HEK293 (cell line): ENCODE results near the gene JAK3.

Experiments used
- GLIS1 ChIP-seq: fragments of 450-650 bp; formaldehyde crosslinking; IDR thresholded peaks from 2 replicates; pipeline ENCODE4 v1.5.1; 2016; ENCODE audit warnings: missing biosample characterization, missing genetic modification characterization
- IKZF3 ChIP-seq: fragments of 450-650 bp; IDR thresholded peaks from 2 replicates; pipeline ENCODE4 v1.5.0; 2018; ENCODE audit warnings: missing biosample characterization, mild to moderate bottlenecking, missing genetic modification characterization, moderate library complexity
- KLF8 ChIP-seq: fragments of 450-650 bp; formaldehyde crosslinking; IDR thresholded peaks from 2 replicates; pipeline ENCODE4 v1.5.1; 2016; ENCODE audit warnings: missing biosample characterization, missing genetic modification characterization
- OSR2 ChIP-seq: fragments of 450-650 bp; formaldehyde crosslinking; IDR thresholded peaks from 2 replicates; pipeline ENCODE4 v1.5.1; 2016; ENCODE audit warnings: missing biosample characterization, missing genetic modification characterization
- PRDM1 ChIP-seq: fragments of 450-650 bp; formaldehyde crosslinking; IDR thresholded peaks from 2 replicates; pipeline ENCODE4; 2016; ENCODE audit warnings: missing biosample characterization, missing genetic modification characterization
- SCRT1 ChIP-seq: fragments of 450-650 bp; formaldehyde crosslinking; IDR thresholded peaks from 2 replicates; pipeline ENCODE4 v1.5.1; 2016; ENCODE audit warnings: missing biosample characterization, missing genetic modification characterization, borderline replicate concordance
- SP7 ChIP-seq: fragments of 450-650 bp; formaldehyde crosslinking; IDR thresholded peaks from 2 replicates; pipeline ENCODE4 v1.5.1; 2016; ENCODE audit warnings: missing biosample characterization, missing genetic modification characterization
- ZBTB1 ChIP-seq: fragments of 450-650 bp; formaldehyde crosslinking; IDR thresholded peaks from 2 replicates; pipeline ENCODE4 v1.5.1; 2016; ENCODE audit warnings: missing biosample characterization, missing genetic modification characterization
- ZFHX2 ChIP-seq: fragments of 450-650 bp; formaldehyde crosslinking; conservative IDR thresholded peaks from 2 replicates; pipeline ENCODE4 v1.5.1; 2016; ENCODE audit warnings: missing biosample characterization, missing genetic modification characterization
- ZFP3 ChIP-seq: fragments of 450-650 bp; formaldehyde crosslinking; IDR thresholded peaks from 2 replicates; pipeline ENCODE4 v1.5.1; 2016; ENCODE audit warnings: low read depth, missing biosample characterization, missing genetic modification characterization
- ZFP37 ChIP-seq: fragments of 450-650 bp; formaldehyde crosslinking; IDR thresholded peaks from 2 replicates; pipeline ENCODE4 v1.5.1; 2016; ENCODE audit warnings: missing biosample characterization, missing genetic modification characterization
- ZIC2 ChIP-seq: fragments of 450-650 bp; formaldehyde crosslinking; IDR thresholded peaks from 2 replicates; pipeline ENCODE4 v1.5.1; 2016; ENCODE audit warnings: missing biosample characterization, missing genetic modification characterization
- ZNF138 ChIP-seq: fragments of 450-650 bp; formaldehyde crosslinking; IDR thresholded peaks from 2 replicates; pipeline ENCODE4 v1.5.1; 2016; ENCODE audit warnings: missing biosample characterization, missing genetic modification characterization, borderline replicate concordance
- ZNF140 ChIP-seq: fragments of 450-650 bp; formaldehyde crosslinking; IDR thresholded peaks from 2 replicates; pipeline ENCODE4 v1.5.1; 2016; ENCODE audit warnings: missing biosample characterization, missing genetic modification characterization
- ZNF449 ChIP-seq: fragments of 450-650 bp; formaldehyde crosslinking; IDR thresholded peaks from 2 replicates; pipeline ENCODE4 v1.5.1; 2017; ENCODE audit warnings: missing biosample characterization, mild to moderate bottlenecking, missing genetic modification characterization, moderate library complexity
- ZNF501 ChIP-seq: fragments of 450-650 bp; formaldehyde crosslinking; IDR thresholded peaks from 2 replicates; pipeline ENCODE4 v1.5.1; 2016; ENCODE audit warnings: missing biosample characterization, missing genetic modification characterization
- ZNF513 ChIP-seq: fragments of 450-650 bp; IDR thresholded peaks from 2 replicates; pipeline ENCODE4 v1.5.1; 2018; ENCODE audit warnings: missing biosample characterization, missing genetic modification characterization
- ZNF529 ChIP-seq: fragments of 450-650 bp; formaldehyde crosslinking; IDR thresholded peaks from 2 replicates; pipeline ENCODE4 v1.5.1; 2017; ENCODE audit warnings: missing genetic modification characterization, missing biosample characterization; ENCODE audit not compliant: insufficient replicate concordance
- ZNF544 ChIP-seq: fragments of 450-650 bp; formaldehyde crosslinking; IDR thresholded peaks from 2 replicates; pipeline ENCODE4 v1.5.0; 2017; ENCODE audit warnings: missing biosample characterization, missing genetic modification characterization
- ZNF558 ChIP-seq: fragments of 450-650 bp; formaldehyde crosslinking; IDR thresholded peaks from 2 replicates; pipeline ENCODE4 v1.5.1; 2016; ENCODE audit warnings: missing biosample characterization, missing genetic modification characterization
- ZNF623 ChIP-seq: fragments of 450-650 bp; formaldehyde crosslinking; IDR thresholded peaks from 2 replicates; pipeline ENCODE4 v1.5.1; 2016; ENCODE audit warnings: missing biosample characterization, missing genetic modification characterization
- ZNF654 ChIP-seq: fragments of 450-650 bp; formaldehyde crosslinking; IDR thresholded peaks from 2 replicates; pipeline ENCODE4 v1.5.1; 2016; ENCODE audit warnings: low read depth, missing biosample characterization, missing genetic modification characterization
- ZNF658 ChIP-seq: fragments of 450-650 bp; formaldehyde crosslinking; IDR thresholded peaks from 2 replicates; pipeline ENCODE4; 2016; ENCODE audit warnings: missing biosample characterization, missing genetic modification characterization
- ZNF660 ChIP-seq: fragments of 450-650 bp; IDR thresholded peaks from 2 replicates; pipeline ENCODE4 v1.5.1; 2018; ENCODE audit warnings: missing biosample characterization, mild to moderate bottlenecking, missing genetic modification characterization
- ZNF791 ChIP-seq: fragments of 450-650 bp; formaldehyde crosslinking; IDR thresholded peaks from 2 replicates; pipeline ENCODE4 v1.5.1; 2016; ENCODE audit warnings: missing biosample characterization, missing genetic modification characterization
- ZNF843 ChIP-seq: fragments of 450-650 bp; formaldehyde crosslinking; IDR thresholded peaks from 2 replicates; pipeline ENCODE4 v1.5.1; 2016; ENCODE audit warnings: missing biosample characterization, missing genetic modification characterization
- TF ChIP-seq, protein P1 (sequence below): fragments of 450-650 bp; formaldehyde crosslinking; IDR thresholded peaks from 2 replicates; pipeline ENCODE4 v1.5.1; 2016; ENCODE audit warnings: missing biosample characterization, missing genetic modification characterization

The JAK3 gene

GRCh38 chr19:17863520-17864182 lies 15.9 kb upstream of the JAK3 start (continued):
- peak; percentile 80 for TF ChIP-seq GLIS1
- TF ChIP-seq ZNF623 (tag by site-specific recombination) = no peak
- TF ChIP-seq ZNF654 = no peak
- TF ChIP-seq, protein P1, sequence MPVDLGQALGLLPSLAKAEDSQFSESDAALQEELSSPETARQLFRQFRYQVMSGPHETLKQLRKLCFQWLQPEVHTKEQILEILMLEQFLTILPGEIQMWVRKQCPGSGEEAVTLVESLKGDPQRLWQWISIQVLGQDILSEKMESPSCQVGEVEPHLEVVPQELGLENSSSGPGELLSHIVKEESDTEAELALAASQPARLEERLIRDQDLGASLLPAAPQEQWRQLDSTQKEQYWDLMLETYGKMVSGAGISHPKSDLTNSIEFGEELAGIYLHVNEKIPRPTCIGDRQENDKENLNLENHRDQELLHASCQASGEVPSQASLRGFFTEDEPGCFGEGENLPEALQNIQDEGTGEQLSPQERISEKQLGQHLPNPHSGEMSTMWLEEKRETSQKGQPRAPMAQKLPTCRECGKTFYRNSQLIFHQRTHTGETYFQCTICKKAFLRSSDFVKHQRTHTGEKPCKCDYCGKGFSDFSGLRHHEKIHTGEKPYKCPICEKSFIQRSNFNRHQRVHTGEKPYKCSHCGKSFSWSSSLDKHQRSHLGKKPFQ (tag by site-specific recombination) = no peak
- TF ChIP-seq ZNF140 (tag by site-specific recombination) = no peak
- TF ChIP-seq ZNF658 (tag by site-specific recombination) = no peak
- no peak for TF ChIP-seq ZNF449 (tag by site-specific recombination)
- no peak for TF ChIP-seq ZFHX2 (tag by site-specific recombination)
- TF ChIP-seq SCRT1 (tag by site-specific recombination) = no peak
- TF ChIP-seq ZNF544 (tag by site-specific recombination) = no peak
- TF ChIP-seq ZNF558 (tag by site-specific recombination) = no peak
- TF ChIP-seq ZFP37 (tag by site-specific recombination) = no peak
- TF ChIP-seq ZNF513 (tag by site-specific recombination) = no peak
- peak; percentile 18; the same call in 1 of the 2 replicates for TF ChIP-seq KLF8 (tag by site-specific recombination)
- no peak for TF ChIP-seq ZBTB1
- no peak for TF ChIP-seq ZNF138 (tag by site-specific recombination)
- no peak for TF ChIP-seq ZNF660
- TF ChIP-seq ZFP3 (tag by site-specific recombination) = no peak
- TF ChIP-seq PRDM1 (tag by site-specific recombination) = no peak
- TF ChIP-seq ZIC2 = peak; percentile 85
- TF ChIP-seq ZNF791 (tag by site-specific recombination) = no peak
- TF ChIP-seq ZNF529 (tag by site-specific recombination) = no peak
- TF ChIP-seq ZNF843 (tag by site-specific recombination) = no peak
- TF ChIP-seq IKZF3 (tag by site-specific recombination) = peak; percentile 54
- no peak for TF ChIP-seq OSR2 (tag by site-specific recombination)
- TF ChIP-seq SP7 = no peak
- TF ChIP-seq ZNF501 (tag by site-specific recombination) = no peak
